GM12891 (cell line): ENCODE measurements around the gene TMEM169.

Experiments used
- POLR2A ChIP-seq: IDR thresholded peaks from 2 replicates; pipeline ENCODE4 v1.6.1; 2011; ENCODE audit warnings: low read depth, low read length, control low read depth
- POLR2AphosphoS5 ChIP-seq: IDR thresholded peaks from 2 replicates; pipeline ENCODE4 v1.6.1; 2011; ENCODE audit warnings: low read depth, low read length, control low read depth
- TAF1 ChIP-seq: IDR thresholded peaks from 2 replicates; pipeline ENCODE4 v1.6.1; 2011; ENCODE audit warnings: low read depth, low read length, control low read depth

- TF ChIP-seq POLR2A = no peak
- no peak for TF ChIP-seq POLR2AphosphoS5
- no peak for TF ChIP-seq TAF1
These were observed 17.1 kb upstream of the TMEM169 start for GRCh38 chr2:216064665-216065064.
